HG03103 (cell line): Measurements from ENCODE around the gene AQP1.

Source experiments
- ATAC-seq: cut with Tn5 transposase; IDR thresholded peaks from one replicate; pipeline ENCODE4 v1.9.1; 2021; ENCODE audit warnings: low read depth; ENCODE audit not compliant: unreplicated experiment

The AQP1 gene

DNA sequence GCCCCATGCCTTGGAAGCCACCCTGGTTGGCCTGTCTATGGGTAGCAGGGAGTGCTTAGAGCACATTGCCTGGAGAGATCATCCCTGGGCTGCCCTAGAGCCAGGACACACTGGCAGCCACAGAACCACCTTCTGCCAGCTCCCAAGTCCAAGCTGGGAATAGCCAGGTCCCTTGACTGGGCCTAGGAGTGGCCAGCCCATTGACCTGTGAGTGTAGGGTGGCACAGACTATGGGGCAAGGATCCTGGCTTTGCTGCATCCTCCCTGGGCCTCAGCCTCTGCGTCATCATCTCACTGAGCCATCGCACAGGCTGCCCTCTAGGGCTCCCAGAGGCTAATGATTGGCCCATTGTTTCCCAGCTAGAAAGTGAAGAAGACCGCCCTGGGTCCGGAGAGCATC is 7.0 kb downstream of the AQP1 start:
- no peak for ATAC-seq

DNA sequence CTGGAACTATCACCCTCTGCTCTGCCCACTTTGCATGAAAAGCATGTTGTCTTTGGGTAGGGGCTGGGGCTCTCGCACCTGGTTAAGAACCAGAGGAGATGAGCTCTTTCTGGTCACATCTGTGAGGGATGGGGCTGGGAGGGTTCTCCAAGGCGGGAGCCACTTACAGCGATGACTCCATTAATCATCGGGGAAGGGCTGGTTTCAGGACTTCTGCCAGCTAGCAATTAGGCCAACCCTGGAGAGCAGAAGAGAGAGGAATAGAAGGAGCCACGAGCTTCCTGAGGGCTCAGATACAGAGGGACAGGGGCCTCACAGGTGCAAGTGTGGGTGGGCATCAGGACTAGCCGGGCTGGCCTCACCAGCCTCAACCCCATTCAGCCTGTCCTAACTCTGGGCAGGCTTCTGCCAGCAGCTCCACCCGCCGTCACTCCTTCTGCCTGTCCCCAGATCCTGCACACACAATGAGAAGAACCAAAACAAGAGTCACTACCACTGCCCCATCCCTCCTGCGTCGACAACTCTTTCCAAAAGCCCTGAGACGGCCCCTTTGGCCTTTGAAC is 8.4 kb downstream of the AQP1 start:
- ATAC-seq = no peak

DNA sequence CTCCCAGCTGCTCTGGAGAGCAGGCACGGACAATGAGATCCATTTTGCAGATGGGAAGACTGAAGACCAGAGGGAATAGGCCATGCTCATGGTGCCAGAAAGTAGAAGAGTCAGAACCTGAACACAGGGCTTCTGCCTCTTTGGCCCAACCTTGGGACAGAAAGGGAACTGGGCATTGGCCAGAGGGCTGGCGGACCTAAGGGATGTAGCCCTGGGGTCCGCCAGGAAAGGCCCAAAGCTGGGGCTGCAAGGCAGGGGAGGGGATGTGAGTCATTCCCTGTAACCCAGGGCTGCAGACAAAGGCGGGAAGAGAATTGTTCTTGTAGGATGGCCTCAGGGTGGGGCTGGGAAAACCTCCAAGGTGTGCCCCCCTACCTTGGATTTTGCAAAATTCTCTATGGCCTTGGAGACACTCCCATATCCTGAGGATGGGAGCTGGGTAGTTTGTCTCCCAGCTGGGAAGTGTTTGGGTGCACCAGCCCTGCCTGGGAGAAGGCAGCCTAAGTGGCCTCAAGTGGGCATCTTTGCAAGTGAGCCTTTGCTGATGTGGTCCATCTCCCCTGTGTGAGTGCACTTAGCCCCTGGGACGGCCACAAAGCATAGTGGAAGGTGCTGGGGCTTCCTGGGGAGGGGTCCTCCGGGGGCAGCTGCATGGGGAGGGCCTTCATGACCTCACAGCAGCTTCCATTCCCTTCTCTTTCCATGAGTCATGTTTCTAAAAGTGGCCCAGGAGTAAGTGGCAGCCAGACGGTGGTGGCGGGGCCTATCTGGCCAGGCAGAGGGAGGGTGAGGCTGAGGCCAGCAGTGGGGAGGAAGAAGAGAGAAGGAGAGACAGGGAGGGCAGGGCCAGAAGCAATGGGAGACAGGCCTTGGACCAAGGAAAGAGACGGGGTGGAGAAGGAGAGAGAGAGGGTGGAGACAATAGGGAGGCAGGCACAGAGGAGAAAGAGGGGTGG is 9.2 kb downstream of the AQP1 start:
- ATAC-seq = no peak

DNA sequence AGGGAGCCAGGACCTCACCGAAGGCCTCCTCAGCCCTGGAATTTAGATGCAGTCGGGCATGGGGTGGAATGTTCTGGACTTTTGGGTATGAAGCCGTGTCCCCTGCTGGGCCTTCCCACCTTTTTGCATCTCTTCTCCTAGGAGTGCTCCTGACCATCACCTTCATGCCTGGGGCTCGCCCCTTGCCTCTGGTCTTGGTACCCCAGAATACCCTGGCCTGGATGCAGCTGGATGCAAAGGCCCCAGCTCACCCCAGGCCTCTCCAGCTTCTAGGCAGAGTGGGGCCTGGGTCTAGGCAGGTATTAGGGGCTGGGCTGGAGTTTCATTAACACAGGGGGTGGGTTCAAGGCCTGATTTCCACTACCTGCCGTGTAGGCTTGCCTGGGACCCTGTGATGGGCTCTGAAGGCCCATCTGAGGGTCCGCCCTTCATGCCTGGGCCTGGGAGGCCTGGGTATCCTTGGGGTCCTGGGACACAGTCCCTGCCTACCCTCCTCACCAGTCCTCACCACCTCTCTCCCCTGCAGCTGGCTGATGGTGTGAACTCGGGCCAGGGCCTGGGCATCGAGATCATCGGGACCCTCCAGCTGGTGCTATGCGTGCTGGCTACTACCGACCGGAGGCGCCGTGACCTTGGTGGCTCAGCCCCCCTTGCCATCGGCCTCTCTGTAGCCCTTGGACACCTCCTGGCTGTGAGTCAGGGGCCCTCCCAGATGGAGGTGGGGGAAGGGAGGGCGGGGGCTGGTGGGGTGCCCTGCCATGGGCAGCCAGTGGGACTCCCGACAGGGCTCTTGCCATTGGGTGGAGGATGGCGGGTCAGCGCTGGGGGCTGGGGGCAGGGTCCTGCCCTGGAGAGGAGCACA is 10.1 kb downstream of the AQP1 start:
- ATAC-seq = no peak

DNA sequence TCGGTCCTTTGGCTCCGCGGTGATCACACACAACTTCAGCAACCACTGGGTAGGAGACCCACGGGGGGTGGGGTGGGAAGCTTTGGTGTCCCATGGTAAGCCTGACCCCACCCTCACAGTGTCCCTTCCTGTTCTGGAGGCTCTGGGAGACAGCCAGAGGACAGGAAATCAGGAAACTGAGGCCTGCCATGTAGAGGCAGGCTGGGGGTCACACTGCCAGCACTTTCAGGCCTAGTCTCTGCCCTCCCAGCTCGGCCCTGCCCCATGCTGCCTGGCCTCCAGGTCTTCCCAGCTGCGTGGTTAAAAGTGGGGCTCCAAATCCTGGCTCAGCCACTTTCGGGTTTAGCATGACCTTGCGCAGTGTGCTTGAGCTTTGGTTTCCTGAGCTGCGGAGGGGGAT is 10.9 kb downstream of the AQP1 start:
- no peak for ATAC-seq

DNA sequence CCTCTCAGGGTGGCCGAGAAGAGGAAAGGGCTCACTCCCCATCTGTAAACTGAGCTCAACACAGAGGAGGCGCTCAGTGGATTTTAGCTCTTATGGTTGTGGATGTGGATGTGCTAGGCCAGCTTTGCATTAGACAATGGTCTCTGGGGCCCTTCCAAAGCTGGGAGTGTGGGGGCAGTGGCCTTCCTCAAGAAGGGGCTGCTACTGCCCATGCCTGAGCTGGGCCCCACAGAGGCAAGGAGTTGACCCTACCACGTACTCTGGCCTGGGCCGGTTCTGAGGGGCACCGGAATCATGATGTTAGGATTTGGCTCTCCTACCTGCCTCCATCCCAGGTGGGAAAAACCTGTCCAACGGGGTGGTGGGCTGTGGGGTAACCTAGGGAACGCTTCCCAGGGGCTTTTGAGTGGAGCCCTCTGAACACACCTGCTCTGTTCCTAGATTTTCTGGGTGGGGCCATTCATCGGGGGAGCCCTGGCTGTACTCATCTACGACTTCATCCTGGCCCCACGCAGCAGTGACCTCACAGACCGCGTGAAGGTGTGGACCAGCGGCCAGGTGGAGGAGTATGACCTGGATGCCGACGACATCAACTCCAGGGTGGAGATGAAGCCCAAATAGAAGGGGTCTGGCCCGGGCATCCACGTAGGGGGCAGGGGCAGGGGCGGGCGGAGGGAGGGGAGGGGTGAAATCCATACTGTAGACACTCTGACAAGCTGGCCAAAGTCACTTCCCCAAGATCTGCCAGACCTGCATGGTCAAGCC is 11.5 kb downstream of the AQP1 start:
- ATAC-seq = no peak

DNA sequence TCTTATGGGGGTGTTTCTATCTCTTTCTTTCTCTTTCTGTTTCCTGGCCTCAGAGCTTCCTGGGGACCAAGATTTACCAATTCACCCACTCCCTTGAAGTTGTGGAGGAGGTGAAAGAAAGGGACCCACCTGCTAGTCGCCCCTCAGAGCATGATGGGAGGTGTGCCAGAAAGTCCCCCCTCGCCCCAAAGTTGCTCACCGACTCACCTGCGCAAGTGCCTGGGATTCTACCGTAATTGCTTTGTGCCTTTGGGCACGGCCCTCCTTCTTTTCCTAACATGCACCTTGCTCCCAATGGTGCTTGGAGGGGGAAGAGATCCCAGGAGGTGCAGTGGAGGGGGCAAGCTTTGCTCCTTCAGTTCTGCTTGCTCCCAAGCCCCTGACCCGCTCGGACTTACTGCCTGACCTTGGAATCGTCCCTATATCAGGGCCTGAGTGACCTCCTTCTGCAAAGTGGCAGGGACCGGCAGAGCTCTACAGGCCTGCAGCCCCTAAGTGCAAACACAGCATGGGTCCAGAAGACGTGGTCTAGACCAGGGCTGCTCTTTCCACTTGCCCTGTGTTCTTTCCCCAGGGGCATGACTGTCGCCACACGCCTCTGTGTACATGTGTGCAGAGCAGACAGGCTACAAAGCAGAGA is 12.2 kb downstream of the AQP1 start:
- no peak for ATAC-seq

DNA sequence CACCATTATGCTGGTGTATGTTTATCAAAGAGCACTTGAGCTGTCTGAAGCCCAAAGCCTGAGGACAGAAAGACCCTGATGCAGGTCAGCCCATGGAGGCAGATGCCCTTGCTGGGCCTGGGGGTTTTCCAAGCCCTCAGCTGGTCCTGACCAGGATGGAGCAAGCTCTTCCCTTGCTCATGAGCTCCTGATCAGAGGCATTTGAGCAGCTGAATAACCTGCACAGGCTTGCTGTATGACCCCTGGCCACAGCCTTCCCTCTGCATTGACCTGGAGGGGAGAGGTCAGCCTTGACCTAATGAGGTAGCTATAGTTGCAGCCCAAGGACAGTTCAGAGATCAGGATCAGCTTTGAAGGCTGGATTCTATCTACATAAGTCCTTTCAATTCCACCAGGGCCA is 13.0 kb downstream of the AQP1 start:
- ATAC-seq = no peak

DNA sequence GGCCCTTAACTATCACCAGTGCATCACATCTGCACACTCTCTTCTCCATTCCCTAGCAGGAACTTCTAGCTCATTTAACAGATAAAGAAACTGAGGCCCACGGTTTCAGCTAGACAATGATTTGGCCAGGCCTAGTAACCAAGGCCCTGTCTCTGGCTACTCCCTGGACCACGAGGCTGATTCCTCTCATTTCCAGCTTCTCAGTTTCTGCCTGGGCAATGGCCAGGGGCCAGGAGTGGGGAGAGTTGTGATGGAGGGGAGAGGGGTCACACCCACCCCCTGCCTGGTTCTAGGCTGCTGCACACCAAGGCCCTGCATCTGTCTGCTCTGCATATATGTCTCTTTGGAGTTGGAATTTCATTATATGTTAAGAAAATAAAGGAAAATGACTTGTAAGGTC is 13.5 kb downstream of the AQP1 start:
- no peak for ATAC-seq

DNA sequence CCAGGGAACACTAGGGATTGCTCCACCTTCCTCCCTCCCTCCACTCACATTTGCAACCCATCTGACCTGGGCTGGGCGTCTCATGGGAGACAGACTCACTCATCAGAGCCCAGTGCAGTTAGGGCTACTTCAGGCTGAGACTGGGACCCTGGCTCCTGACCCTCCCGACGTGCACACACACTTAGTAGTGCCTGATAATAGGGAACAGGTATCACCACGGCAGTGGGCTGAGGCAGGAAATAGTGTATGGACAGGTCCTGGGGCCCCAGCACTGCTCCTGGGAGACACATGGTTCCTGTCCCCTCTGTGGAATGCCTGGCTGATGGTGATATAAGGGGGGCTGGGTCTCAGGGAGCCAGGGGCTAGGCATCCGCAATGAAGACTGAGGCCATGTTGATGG is 14.3 kb downstream of the AQP1 start:
- ATAC-seq = no peak

DNA sequence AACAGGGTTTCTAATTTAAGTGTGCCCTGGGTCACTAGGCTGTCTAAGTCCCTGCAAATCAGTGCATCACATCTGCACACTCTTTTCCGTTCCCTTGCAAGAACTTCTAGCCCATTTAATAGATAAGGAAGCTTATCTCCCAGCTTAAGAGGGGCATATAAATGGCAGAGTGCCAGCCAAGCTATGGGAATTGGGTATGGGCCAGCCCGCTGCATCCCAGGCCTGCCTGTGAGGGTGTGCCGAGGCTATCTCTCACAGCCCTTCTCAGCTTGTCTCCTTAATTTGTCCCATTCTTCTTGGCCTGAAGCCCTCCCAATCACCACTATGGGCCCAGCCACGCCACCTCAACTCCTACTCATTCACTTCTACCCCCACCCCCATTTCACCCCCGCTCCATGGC is 14.7 kb downstream of the AQP1 start:
- ATAC-seq = no peak

DNA sequence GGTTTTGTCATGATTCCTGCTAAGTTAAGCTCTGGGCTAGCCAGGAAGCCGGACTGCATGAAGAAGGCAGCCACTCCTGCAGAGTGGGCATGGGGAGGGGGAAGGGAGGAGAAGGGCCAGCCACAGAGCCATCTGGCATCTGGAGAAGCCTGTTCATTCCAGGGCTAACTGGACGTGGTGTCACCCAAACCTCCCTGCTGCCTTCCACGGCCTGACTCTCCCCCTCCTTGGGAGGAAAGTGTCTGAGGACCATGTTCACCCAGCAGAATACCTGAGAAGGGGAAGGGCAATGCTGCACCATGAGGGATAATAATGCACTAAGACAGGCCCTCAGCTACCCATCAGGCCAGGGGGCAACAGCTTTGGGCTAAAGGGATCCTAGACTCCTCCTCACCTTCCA is 15.4 kb downstream of the AQP1 start:
- ATAC-seq = no peak

DNA sequence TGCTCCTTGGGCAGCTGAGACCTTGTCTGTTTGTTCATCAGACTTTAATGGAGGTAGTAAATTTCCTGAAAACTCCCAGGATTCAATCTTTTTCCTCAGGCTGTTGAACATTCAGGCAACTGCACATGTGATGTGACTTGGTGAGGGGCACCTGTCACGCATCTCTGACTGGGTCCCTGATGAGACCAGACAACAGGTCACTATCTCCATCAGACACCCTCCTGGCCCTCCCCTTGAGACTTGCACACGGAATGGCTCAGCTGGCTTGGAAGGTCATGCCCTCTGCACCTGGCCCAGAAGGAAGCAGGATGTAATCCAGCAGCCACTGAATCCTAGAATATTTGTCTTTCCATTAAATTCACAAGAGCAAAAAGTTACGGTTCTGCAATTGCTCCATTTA is 15.9 kb downstream of the AQP1 start:
- no peak for ATAC-seq

DNA sequence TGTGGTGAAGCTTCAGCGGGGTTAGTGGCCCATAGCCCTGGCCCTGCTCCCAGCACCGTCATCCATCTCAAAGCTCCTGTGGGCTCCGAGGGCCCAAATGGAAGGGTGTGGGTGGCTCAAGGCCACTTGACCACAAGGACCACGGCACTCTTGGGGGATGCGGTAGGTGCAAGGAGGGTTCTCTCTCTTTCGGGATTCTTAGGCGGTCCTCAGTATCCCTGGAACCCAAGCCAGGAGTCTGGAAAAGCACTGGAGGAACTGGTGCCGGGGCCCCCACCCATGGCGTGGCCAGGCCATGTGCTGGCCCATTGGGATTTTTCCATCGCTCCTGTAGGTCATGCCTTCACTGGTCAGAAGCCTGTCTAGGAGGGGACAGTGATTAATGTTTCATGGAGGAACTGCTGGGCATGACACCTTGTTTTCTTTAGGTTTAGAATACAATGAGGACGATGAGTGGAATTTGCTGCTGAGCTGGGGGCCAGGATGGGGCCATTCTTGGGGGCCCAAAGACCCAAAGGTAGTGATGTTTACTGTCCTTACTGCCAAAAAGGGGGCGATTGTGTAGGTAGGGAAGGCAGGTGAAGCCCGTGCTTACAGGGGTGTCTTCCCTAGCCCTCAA is 16.7 kb downstream of the AQP1 start:
- ATAC-seq = no peak

DNA sequence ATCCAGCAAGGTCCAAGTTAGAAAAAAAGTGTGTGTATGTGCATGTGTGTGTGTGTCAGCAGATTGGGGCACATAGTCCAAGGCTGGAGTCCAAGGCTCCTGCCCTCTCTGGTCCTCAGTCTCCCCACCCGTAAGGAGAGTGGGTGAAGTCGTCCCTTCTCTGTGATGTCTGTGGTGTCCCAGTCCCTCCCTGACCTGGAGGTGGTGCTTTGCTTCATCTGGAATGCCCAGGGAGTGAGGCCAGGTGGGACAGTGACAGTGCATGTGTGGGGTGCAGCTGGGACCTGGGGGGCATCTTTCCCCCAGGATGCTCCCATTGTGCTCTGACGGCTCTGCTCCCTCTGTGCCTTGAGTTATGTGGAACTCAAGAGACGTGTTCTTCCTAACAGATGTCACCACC is 18.0 kb downstream of the AQP1 start:
- ATAC-seq = no peak

DNA sequence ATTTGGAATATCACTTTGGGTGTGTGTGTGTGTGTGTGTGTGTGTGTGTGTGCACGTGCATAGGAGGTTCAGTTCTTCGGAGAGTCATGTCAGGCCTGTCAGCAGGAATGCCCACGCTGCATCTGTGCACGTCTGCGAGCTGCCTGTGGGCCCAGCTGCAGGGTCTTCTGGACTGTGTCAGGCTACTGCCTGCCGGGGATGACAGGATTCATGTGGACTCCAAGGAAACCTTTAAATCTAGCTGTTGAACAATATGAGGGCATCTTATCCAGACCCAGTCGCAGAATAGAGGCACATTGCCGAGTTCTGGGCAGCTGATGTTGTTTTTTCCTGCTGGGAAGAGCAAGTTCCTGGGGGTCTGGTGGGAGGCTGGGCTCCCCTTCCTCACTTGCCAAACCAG is 19.0 kb downstream of the AQP1 start:
- no peak for ATAC-seq

DNA sequence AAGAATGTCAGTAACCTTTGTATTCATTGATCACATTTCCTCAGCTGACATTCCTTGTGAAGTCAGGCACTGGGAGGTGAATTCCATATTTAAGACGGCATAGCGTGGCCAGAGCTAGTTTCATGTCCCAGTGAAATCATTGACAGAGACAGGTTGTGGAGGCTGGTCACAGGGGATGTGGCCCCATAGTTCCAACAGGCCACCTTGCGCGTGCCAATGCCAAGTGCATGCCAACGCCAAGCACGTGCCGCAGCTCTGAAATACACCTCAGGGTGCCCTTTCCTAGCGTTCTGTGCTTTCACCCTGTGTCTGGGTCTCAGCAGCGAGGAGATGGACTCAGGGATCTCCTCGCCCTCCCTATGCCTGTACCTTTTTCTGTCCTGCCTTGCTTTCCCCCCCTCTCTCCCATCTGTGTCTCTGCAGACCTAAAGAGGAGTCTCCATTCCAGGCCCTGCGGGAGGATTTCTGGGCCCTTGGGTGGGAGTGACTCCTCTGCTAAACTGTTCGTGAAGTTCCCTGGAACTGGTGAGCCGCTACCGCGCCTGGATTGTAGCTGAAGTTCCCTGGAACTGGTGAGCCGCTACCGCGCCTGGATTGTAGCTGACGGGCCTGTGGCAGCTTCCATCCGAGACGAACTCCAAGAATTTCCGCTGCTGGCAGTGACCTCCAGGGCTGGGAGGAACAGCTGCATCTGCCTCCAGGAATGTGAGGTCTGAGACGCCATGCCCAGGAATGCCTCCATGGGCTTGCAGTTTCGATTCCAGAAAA is 19.7 kb downstream of the AQP1 start:
- ATAC-seq = no peak

DNA sequence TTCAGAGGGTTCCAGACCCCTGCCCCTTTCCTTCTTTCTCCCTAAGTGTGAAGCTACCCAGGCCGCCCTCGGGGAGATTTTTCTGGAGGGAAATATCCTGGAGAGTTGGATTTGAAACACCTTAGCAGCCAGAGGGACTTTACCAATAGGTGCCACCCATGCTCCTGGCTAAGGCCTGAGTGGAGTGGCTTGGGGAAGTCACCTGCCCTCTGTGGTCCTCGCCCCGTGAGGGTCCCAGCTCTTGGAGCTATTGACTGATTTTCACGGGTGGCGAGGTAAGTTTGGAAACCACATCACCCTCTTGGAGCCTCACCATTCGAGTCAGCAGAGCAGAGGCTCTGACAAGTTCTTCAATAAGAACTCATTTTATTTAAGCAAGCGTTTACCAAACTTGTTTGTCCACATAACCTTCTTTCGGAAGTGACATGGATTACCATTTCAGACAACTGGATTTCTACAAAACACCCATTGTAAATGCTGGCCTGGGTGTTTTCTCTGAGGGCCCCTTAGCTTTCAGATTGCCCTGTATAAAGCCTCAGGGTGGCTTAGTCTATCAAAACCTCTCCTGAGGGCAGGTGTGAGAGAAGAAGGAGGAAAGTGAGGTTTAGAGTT is 20.4 kb downstream of the AQP1 start:
- no peak for ATAC-seq

DNA sequence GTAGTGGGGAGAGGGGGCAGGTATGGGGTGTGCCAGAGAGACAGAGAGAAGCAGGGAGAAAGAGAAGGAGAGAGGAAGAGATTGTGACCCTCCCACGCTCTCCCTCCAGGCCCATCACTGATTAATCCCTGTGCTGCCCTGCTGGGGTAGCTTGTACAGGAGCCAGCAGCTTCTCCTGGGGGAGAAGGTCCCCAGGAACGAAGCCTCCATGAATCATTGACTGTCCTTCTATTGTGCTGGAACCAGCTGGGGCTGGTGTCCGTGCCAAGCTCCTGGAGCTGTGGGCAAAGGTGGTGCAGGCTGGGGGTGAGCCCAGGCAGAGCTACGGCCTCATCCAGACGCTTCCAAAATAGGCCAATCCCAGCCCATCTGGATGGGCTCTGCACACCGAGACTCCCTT is 20.9 kb downstream of the AQP1 start:
- ATAC-seq = no peak
